ENCODE measurements around the gene SHF. TPM values are rescaled to one million over a fixed set of nuclear protein-coding genes. Genes with fewer than 3 reads are reported as not detected.

SHF gene
- total RNA-seq, 2 donors from 2014 or later: 0.81 to 1.4 TPM

GRCh38 chr15:45155739-45156138 lies 32.0 kb downstream of the SHF start:
- H3K4me3 Mint-ChIP-seq: no peak overlapping the region
- H3K36me3 Mint-ChIP-seq: no peaks in the 10 kb centered on the region
- no peak for ATAC-seq
- peaks cover 18 to 19% of the 10 kb centered on the region in 2 donors for H3K4me1 Mint-ChIP-seq (ENCODE audit: low read depth in 2 of 2)
- DNase-seq (ENCODE audit: low spot score): no peak
- no peaks in the 10 kb centered on the region for H3K27me3 Mint-ChIP-seq
- H3K27ac Mint-ChIP-seq: no peak overlapping the region
- no peaks in the 10 kb centered on the region for H3K9me3 Mint-ChIP-seq

- no peaks in the 10 kb centered on the region for H3K9me3 Mint-ChIP-seq
- ATAC-seq (no peak), DNase-seq (ENCODE audit: low spot score) (no peak)
- H3K4me1 Mint-ChIP-seq (ENCODE audit: low read depth in 2 of 2): peaks cover 0 to 6% of the 10 kb centered on the region in 2 donors
- H3K27me3 Mint-ChIP-seq: no peaks in the 10 kb centered on the region
- no peak overlapping the region for H3K27ac Mint-ChIP-seq
- H3K4me3 Mint-ChIP-seq: no peak overlapping the region
- H3K36me3 Mint-ChIP-seq: no peaks in the 10 kb centered on the region
Observed at GRCh38 chr15:45151998-45152828, 35.6 kb downstream of the SHF start.

- ATAC-seq (no peak), DNase-seq (ENCODE audit: low spot score) (no peak)
- H3K27ac Mint-ChIP-seq: no peak overlapping the region
- H3K36me3 Mint-ChIP-seq: no peaks in the 10 kb centered on the region
- H3K4me3 Mint-ChIP-seq: no peak overlapping the region
- no peaks in the 10 kb centered on the region for H3K9me3 Mint-ChIP-seq
- no peaks in the 10 kb centered on the region for H3K4me1 Mint-ChIP-seq (ENCODE audit: low read depth in 2 of 2)
- H3K27me3 Mint-ChIP-seq: no peaks in the 10 kb centered on the region
Observed at GRCh38 chr15:45150997-45151396, 36.8 kb downstream of the SHF start.

- H3K27me3 Mint-ChIP-seq: no peaks in the 10 kb centered on the region
- DNase-seq (ENCODE audit: low spot score): no peak
- no peak for ATAC-seq
- H3K9me3 Mint-ChIP-seq: no peaks in the 10 kb centered on the region
- H3K36me3 Mint-ChIP-seq: no peaks in the 10 kb centered on the region
- no peak overlapping the region for H3K4me3 Mint-ChIP-seq
- no peak overlapping the region for H3K27ac Mint-ChIP-seq
- no peaks in the 10 kb centered on the region for H3K4me1 Mint-ChIP-seq (ENCODE audit: low read depth in 2 of 2)
Observed at GRCh38 chr15:45150481-45150880, 37.3 kb downstream of the SHF start.

GRCh38 chr15:45149060-45149459 lies 38.7 kb downstream of the SHF start:
- DNase-seq (ENCODE audit: low spot score) (no peak), ATAC-seq (no peak)
- H3K27ac Mint-ChIP-seq: no peak overlapping the region
- H3K4me1 Mint-ChIP-seq (ENCODE audit: low read depth in 2 of 2): peaks cover 0 to 2% of the 10 kb centered on the region in 2 donors
- H3K36me3 Mint-ChIP-seq: no peaks in the 10 kb centered on the region
- H3K9me3 Mint-ChIP-seq: no peaks in the 10 kb centered on the region
- no peaks in the 10 kb centered on the region for H3K27me3 Mint-ChIP-seq
- H3K4me3 Mint-ChIP-seq: no peak overlapping the region

GRCh38 chr15:45148076-45149059 lies 39.4 kb downstream of the SHF start:
- ATAC-seq (no peak), DNase-seq (ENCODE audit: low spot score) (no peak)
- peaks cover 0 to 2% of the 10 kb centered on the region in 2 donors for H3K4me1 Mint-ChIP-seq (ENCODE audit: low read depth in 2 of 2)
- no peaks in the 10 kb centered on the region for H3K36me3 Mint-ChIP-seq
- H3K4me3 Mint-ChIP-seq: no peak overlapping the region
- H3K27ac Mint-ChIP-seq: no peak overlapping the region
- no peaks in the 10 kb centered on the region for H3K27me3 Mint-ChIP-seq
- no peaks in the 10 kb centered on the region for H3K9me3 Mint-ChIP-seq

GRCh38 chr15:45147606-45148005 lies 40.2 kb downstream of the SHF start:
- no peak for DNase-seq (ENCODE audit: low spot score)
- Mint-ChIP-seq H3K36me3 (no peaks in the 10 kb centered on the region), H3K27ac (no peak overlapping the region), H3K27me3 (no peaks in the 10 kb centered on the region), H3K9me3 (no peaks in the 10 kb centered on the region), H3K4me3 (no peak overlapping the region), H3K4me1 (ENCODE audit: low read depth in 2 of 2) (peaks cover 0 to 2% of the 10 kb centered on the region in 2 donors)
- no peak for ATAC-seq

- Mint-ChIP-seq H3K36me3 (no peaks in the 10 kb centered on the region), H3K4me1 (ENCODE audit: low read depth in 2 of 2) (peaks cover 0 to 2% of the 10 kb centered on the region in 2 donors)
Observed at GRCh38 chr15:45146405-45146804, 41.4 kb downstream of the SHF start.

GRCh38 chr15:45144775-45145174 lies 43.0 kb downstream of the SHF start:
- ATAC-seq (no peak), DNase-seq (ENCODE audit: low spot score) (no peak)
- no peaks in the 10 kb centered on the region for H3K27me3 Mint-ChIP-seq
- peaks cover 0 to 2% of the 10 kb centered on the region in 2 donors for H3K4me1 Mint-ChIP-seq (ENCODE audit: low read depth in 2 of 2)
- H3K4me3 Mint-ChIP-seq: no peak overlapping the region
- no peaks in the 10 kb centered on the region for H3K36me3 Mint-ChIP-seq
- H3K9me3 Mint-ChIP-seq: no peaks in the 10 kb centered on the region
- H3K27ac Mint-ChIP-seq: no peak overlapping the region

More at GRCh38 chr15:45146405-45146804, 41.4 kb downstream of the SHF start:
- H3K4me3 Mint-ChIP-seq: no peak overlapping the region
- no peaks in the 10 kb centered on the region for H3K27me3 Mint-ChIP-seq
- DNase-seq (ENCODE audit: low spot score): no peak
- no peaks in the 10 kb centered on the region for H3K9me3 Mint-ChIP-seq
- ATAC-seq: no peak
- H3K27ac Mint-ChIP-seq: no peak overlapping the region

- Mint-ChIP-seq H3K27me3 (no peaks in the 10 kb centered on the region), H3K4me3 (no peak overlapping the region), H3K36me3 (no peaks in the 10 kb centered on the region), H3K4me1 (ENCODE audit: low read depth in 2 of 2) (peaks cover 0 to 2% of the 10 kb centered on the region in 2 donors), H3K27ac (no peak overlapping the region), H3K9me3 (no peaks in the 10 kb centered on the region)
- ATAC-seq: no peak
- DNase-seq (ENCODE audit: low spot score): no peak
Observed at GRCh38 chr15:45143946-45144345, 43.8 kb downstream of the SHF start.

GRCh38 chr15:45143056-45143455 lies 44.7 kb downstream of the SHF start:
- ATAC-seq (no peak), DNase-seq (ENCODE audit: low spot score) (no peak)
- H3K4me1 Mint-ChIP-seq (ENCODE audit: low read depth in 2 of 2): peaks cover 0 to 2% of the 10 kb centered on the region in 2 donors
- H3K36me3 Mint-ChIP-seq: no peaks in the 10 kb centered on the region
- H3K27me3 Mint-ChIP-seq: no peaks in the 10 kb centered on the region
- H3K27ac Mint-ChIP-seq: no peak overlapping the region
- H3K9me3 Mint-ChIP-seq: no peaks in the 10 kb centered on the region
- no peak overlapping the region for H3K4me3 Mint-ChIP-seq

GRCh38 chr15:45141386-45141785 lies 46.4 kb downstream of the SHF start:
- H3K4me3 Mint-ChIP-seq: no peak overlapping the region
- H3K9me3 Mint-ChIP-seq: no peaks in the 10 kb centered on the region
- peaks cover 0 to 2% of the 10 kb centered on the region in 2 donors for H3K4me1 Mint-ChIP-seq (ENCODE audit: low read depth in 2 of 2)
- peak overlapping the region in 1 of 2 donors; percentile 52 for H3K27ac Mint-ChIP-seq
- no peak for ATAC-seq
- H3K27me3 Mint-ChIP-seq: peaks cover 4 to 5% of the 10 kb centered on the region in 2 donors
- no peaks in the 10 kb centered on the region for H3K36me3 Mint-ChIP-seq
- DNase-seq (ENCODE audit: low spot score): no peak

- H3K36me3 Mint-ChIP-seq: no peaks in the 10 kb centered on the region
- H3K4me1 Mint-ChIP-seq (ENCODE audit: low read depth in 2 of 2): peaks cover 0 to 2% of the 10 kb centered on the region in 2 donors
- H3K27ac Mint-ChIP-seq: no peak overlapping the region
- H3K9me3 Mint-ChIP-seq: no peaks in the 10 kb centered on the region
- no peak overlapping the region for H3K4me3 Mint-ChIP-seq
- ATAC-seq (no peak), DNase-seq (ENCODE audit: low spot score) (no peak)
- H3K27me3 Mint-ChIP-seq: peaks cover 8% of the 10 kb centered on the region in 2 donors
Observed at GRCh38 chr15:45140557-45141250, 47.1 kb downstream of the SHF start.

Data from natural killer cell treated with Interleukin-12 subunit alpha and Interleukin-12 subunit beta and Interleukin-15 and Interleukin-18, amount 100 ng/mL, for 72 hours (primary cell).